22Rv1 (cell line): ENCODE measurements around the gene ZBTB9.

Source experiments
- H3K27ac ChIP-seq: fragments of 450-650 bp; 2 replicates; pipeline ENCODE4 v1.5.1; 2017
- ZFX ChIP-seq: fragments of 450-650 bp; IDR thresholded peaks from 2 replicates; pipeline ENCODE4 v1.6.1; 2017; ENCODE audit warnings: antibody characterized with exemption, borderline replicate concordance
- TF ChIP-seq, protein P1 (sequence below): fragments of 450-650 bp; IDR thresholded peaks from 2 replicates; pipeline ENCODE4 v1.5.1; 2017; ENCODE audit warnings: mild to moderate bottlenecking

ZBTB9 gene

GRCh38 chr6:33423777-33424176, 30.6 kb upstream of the ZBTB9 start:
- no peak for TF ChIP-seq ZFX
- TF ChIP-seq, protein P1, sequence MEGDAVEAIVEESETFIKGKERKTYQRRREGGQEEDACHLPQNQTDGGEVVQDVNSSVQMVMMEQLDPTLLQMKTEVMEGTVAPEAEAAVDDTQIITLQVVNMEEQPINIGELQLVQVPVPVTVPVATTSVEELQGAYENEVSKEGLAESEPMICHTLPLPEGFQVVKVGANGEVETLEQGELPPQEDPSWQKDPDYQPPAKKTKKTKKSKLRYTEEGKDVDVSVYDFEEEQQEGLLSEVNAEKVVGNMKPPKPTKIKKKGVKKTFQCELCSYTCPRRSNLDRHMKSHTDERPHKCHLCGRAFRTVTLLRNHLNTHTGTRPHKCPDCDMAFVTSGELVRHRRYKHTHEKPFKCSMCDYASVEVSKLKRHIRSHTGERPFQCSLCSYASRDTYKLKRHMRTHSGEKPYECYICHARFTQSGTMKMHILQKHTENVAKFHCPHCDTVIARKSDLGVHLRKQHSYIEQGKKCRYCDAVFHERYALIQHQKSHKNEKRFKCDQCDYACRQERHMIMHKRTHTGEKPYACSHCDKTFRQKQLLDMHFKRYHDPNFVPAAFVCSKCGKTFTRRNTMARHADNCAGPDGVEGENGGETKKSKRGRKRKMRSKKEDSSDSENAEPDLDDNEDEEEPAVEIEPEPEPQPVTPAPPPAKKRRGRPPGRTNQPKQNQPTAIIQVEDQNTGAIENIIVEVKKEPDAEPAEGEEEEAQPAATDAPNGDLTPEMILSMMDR = no peak
- H3K27ac ChIP-seq = no peak overlapping the region

GRCh38 chr6:33424855-33425667, 29.3 kb upstream of the ZBTB9 start:
- TF ChIP-seq, protein P1 = no peak
- no peak for TF ChIP-seq ZFX
- peak overlapping the region; percentile 88 for H3K27ac ChIP-seq

DNA sequence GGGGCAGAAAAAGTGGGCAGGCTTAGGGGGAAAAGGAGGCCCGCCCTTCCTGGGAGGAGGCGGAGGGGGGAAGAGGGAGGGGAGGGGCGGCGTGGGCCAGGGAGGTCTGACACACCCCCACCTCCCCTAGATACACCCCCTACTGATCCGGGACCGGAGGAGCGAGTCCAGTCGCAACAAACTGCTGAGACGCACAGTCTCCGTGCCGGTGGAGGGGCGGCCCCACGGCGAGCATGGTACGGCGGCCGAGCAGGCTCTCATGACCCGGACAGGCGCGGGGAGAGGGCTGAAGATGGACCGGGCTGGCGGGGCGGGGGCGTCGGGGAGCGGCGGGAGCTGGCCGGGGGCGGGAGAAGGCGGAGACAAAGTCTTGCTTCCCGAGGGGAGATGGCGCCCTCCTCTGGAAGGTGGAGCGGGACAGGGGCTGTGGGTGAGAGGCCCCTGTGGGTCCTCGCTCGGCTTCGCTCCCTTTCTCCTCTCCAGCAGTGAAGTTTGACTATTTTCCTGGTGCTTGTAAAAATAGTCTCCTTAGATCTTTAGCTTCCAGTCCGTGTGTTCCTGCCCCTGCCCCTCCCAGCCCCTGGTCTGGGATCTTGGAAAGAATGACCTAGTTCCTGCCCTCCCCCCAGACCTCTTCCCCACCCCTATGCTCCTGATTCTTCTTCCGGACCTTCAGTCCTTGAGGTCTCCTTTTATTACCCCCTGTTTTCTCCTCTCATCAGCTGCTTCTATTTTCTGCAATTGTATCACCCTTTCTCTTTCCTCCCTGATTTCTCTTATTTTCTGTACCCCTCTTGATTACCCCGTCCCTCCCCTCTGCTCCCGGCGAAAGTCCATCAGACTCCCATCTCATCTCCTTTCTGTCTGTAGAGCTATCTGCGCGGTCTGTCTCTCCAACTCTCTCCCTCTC, 28.5 kb upstream of the ZBTB9 start:
- TF ChIP-seq ZFX = no peak
- TF ChIP-seq, protein P1 = peak; percentile 70
- peak overlapping the region; percentile 88 for H3K27ac ChIP-seq

GRCh38 chr6:33426590-33427511, 27.5 kb upstream of the ZBTB9 start:
- TF ChIP-seq, protein P1 = no peak
- no peak for TF ChIP-seq ZFX
- peak overlapping the region; percentile 88 for H3K27ac ChIP-seq

- no peak for TF ChIP-seq ZFX
- TF ChIP-seq, protein P1 = peak; percentile 18
- peak overlapping the region; percentile 88 for H3K27ac ChIP-seq
Observed at GRCh38 chr6:33427585-33428223, 26.7 kb upstream of the ZBTB9 start.

DNA sequence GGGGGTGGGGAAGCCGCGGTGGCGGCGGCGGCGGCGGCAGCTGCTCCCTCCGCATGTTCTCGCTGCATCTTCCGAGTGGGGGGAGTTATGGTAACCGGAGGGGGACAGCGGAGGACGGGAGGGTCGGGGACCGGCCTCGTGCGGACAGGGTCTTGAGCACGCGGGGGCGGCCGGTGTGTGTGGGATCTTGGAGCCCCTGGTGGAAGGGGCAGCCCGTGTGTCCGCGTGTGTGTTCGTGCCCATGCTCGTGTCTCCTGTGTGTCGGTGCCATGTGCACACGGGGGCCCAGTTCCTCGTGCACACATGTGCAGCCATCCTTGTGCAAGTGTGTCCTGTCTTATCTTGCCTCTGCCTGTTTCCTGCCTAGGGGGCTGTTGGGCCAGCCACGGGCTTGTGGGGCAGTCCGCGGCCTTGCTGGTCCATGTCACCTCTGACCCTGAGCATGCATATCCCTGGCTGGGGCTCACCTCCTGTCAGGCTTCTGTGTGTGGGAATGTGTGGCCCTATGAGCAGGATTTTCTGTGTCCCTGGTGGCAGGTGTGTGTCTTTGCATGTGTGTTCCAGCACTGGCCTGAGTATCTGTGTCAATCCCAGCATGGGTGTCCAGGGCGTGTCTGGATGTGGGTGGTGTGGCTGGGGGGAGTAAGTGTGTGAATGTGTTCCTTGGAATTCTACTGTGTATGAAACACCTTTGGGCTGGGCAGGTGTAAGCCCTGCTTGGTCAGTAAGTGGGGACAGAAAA, 26.0 kb upstream of the ZBTB9 start:
- TF ChIP-seq ZFX = no peak
- TF ChIP-seq, protein P1 = peak; percentile 26; the same call in 1 of the 2 replicates

More for the DNA sequence above, 26.0 kb upstream of the ZBTB9 start:
- H3K27ac ChIP-seq = peak overlapping the region; percentile 88
